LNCAP (cell line): ENCODE measurements around the gene MSRB3.

Source experiments
- TF ChIP-seq, protein P1 (sequence below): fragments of 450-650 bp; IDR thresholded peaks from 2 replicates; pipeline ENCODE4 v1.5.1; 2017; ENCODE audit warnings: mild to moderate bottlenecking

Gene MSRB3

DNA sequence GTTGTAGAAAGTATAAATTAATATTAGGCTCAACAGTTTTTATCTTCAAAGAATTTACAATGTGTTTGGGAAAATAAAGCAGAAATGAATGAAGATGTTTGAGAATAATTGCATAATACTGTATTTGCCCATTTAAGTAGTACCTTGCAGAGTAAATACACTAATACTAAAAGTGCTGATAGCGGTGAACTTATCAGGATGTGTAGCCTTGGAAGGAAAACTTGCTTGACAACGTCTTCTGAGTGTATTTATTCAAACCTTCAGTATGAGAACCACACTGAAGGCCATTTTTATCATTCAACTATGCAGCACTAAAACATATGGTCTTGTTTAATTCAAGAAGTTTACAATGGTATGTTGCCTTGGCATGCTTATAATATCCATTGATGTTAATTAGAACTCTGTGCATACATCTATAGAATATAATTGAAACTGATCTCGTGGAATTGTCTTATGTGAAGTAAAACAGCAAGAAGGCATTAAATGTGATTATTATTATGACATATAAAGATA is 41.3 kb downstream of the MSRB3 start:
- TF ChIP-seq, protein P1, sequence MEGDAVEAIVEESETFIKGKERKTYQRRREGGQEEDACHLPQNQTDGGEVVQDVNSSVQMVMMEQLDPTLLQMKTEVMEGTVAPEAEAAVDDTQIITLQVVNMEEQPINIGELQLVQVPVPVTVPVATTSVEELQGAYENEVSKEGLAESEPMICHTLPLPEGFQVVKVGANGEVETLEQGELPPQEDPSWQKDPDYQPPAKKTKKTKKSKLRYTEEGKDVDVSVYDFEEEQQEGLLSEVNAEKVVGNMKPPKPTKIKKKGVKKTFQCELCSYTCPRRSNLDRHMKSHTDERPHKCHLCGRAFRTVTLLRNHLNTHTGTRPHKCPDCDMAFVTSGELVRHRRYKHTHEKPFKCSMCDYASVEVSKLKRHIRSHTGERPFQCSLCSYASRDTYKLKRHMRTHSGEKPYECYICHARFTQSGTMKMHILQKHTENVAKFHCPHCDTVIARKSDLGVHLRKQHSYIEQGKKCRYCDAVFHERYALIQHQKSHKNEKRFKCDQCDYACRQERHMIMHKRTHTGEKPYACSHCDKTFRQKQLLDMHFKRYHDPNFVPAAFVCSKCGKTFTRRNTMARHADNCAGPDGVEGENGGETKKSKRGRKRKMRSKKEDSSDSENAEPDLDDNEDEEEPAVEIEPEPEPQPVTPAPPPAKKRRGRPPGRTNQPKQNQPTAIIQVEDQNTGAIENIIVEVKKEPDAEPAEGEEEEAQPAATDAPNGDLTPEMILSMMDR, result no peak

DNA sequence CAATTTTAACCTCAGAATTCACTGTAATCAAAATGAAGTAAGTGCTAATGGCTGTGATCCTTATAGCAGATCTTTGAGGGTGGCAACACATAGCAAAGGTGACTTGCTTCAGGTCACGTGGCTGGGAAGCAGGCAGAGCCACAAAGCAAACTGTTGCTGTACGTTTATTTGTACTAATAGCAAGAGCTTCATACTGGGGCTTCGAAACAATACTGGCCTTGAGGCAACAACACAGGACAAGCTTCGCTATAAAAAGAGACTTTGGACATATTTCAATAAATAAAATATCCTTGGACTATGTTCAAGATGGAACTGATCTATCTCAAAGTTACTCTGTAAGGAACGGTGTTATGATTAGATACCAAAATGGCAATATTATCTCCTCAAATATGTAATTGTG is 44.6 kb downstream of the MSRB3 start:
- TF ChIP-seq, protein P1, result no peak

DNA sequence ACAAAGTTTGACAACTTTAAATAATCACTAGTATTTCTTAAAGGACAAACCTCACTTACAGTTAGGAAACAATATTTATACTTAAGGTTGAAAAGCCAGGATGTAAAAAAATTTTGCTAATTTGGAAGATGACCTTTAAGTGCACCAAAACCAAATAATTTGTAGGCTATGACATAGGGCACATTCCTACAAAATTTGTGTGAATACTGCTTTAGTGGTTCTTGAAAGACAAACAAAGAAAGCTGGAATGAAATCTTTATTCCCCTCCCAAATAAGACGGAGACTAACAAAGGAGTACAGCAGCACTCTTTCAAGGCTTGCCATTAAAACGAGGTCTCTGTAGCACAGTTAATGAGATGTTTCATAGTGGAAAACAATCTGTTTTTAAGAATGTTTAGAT is 45.6 kb downstream of the MSRB3 start:
- TF ChIP-seq, protein P1, result no peak

DNA sequence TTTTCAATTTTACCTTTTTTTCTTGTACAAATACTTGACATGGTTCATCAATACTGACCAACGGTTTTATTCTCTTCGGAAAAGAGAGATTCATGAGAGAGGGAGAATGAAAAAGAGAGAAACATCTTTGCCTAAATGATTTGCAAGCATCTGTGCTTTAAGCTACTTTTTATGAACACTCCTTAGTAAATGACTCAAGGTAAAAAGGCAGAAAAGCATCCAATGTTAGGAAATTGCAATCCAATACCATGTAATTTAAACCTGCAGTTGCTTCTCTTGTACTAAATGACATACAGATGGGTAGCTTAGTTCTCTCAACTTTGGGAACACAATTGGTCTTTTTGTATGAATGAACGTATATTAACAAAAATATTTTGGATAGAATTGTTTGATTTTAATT is 46.1 kb downstream of the MSRB3 start:
- TF ChIP-seq, protein P1, result no peak

DNA sequence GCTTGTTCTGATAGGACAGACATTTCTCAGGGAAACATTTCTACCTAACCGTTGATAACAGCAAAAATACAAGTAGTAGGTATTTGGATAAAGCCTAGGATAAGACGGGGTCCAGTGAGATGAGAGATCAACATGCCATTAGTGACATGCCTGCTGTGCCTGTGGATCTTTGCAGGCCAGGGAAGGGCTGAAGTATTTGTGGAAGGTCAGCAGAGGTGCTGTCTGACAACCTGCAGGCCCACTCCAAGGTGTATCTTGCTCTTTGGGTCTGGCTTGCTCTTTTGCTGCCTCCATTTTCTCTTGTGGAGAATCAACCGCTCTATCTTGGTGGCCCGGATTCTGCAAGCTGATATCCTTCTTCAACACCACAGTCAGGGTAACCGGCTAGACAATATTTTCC is 46.7 kb downstream of the MSRB3 start:
- TF ChIP-seq, protein P1, result no peak

DNA sequence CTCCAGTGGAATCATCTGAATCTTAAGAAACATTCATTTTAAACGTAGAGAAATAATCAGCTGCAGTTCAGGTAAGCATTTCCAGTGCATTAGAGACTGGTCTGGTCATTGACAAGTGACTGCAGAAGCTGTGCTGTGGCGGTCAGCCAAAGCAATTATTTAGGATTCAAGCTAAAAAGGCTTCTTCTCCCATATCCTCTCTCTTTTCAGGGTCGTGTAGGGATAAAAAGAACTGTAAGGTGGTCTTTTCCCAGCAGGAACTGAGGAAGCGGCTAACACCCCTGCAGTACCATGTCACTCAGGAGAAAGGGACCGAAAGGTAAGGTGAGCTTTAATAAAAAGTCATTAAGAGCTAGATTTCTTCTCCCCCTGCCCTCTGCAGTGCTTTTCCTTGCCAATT is 48.1 kb downstream of the MSRB3 start:
- TF ChIP-seq, protein P1, result no peak

DNA sequence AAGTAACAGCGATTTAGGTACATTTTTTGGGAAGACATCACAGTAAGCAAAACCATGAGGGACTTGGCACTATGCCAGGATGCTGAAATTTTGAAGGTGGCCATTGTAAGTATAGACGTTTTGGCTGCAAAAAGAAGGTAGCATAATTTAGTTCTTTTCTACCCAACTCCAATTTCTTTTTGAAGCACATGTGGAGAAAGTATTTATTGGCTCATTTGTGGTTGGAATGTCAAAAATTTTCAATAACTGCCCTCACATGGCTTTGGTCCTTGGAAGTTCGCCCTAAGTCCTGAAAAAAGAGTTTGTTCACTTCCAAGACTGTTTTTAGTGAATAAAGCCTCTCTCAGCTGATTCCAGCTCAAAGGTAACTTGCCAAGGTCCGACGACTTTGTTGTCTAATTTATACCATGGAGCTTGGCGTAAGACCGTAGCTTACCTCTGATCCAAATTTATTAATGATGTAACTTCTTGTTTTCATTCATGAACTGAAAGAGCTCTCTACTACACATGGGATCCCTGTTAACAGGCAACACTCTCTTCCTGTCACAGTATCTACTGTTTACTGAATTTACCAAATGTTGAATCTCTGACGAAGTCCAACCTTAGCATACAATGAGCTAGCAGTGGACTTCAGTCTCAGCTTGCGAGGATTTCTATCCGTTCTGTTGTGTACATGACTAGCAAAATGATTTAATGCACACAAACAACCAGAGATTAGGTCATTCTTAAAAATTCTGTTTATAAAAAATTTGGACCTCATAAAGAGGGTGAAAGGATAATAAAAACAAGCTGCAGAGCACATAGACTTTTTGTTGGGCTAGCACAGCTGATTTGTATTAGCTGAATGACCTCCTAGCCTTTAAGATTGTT is 49.0 kb downstream of the MSRB3 start:
- TF ChIP-seq, protein P1, result no peak
